OCI-M2 (cell line): ENCODE data around the gene AGO4.
A peak's percentile ranks its signal among the peaks of the same experiment; 100 is the strongest.
"Not testable (repeated sequence)": the region's sequence is repeated elsewhere in the genome, so short reads cannot be mapped to it uniquely, and the experiment has no call there.

Experiments
- DNase-seq: peaks from one replicate; lab custom pipeline; 2025; ENCODE audit not compliant: unreplicated experiment; lab: John Stamatoyannopoulos, UW

The AGO4 gene

DNA sequence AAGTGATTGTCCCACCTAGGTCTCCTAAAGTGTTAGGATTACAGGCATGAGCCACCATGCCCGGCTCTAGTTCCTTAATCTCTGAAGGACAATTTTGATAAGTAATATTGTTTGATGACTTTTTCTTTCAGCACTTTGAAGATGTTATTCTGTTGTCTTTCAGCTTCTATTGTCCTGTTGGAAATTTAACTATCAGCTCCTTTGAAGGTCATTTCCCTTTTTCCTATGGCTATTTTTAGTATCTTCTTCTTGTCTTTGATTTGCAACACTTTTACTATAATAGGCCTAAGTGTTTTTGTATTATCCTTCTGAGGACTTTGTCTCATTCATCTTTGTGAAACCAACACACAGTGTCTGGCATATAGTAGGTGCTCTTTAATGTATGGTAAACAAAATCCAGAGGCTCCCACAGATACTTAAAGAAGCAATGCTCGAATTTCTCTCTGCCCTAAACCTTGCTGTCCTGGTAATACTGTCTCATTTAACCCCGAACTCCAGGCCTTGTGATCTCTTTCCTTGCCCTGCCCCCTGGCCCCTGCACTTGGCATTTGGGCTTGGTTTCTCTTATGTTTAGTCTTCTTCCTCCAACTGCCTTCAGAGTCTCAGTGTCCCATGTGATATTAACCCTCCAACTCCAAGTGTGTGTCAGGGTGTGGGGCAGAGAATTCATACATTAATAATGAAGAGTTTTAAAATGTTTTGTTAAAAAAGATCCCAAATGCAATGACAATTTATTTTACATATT lies 56.2 kb downstream of the AGO4 start:
- no peak for DNase-seq

DNA sequence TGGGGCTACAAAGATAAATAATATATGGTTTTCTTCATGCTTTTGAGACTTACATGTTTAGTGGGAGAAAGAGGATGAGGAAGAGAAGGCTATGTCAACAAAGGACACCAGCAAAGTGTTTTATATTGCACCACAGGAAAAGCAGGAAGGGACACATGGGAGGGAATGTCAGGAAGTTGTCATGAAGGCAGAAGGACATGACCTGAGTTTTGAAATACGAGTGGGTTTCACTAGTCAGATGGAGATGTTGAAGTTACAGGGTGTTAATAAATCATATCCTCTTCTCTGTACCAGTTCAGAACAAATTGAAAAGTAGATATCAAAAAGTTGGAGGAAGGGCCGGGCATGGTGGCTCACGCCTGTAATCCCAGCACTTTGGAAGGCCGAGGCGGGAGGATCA lies 57.0 kb downstream of the AGO4 start:
- DNase-seq: no peak

DNA sequence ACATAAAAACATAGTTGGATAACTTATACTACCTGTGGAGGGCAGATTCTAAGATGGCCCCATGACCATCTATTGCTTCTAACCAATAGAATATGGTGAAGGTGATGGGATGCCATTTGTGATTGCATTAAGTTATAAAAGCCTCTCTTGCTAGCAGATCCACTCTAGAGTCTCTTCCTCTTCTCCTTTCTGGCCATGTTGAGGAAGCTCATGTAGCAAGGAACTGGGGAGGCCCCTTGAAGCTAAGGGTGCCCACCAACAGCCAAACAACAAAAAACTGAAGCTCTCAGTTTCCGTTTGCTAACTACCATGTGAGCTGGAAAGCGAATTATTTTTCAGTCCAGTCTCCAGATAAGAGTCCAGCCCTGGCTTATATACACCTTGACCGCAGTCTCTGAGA lies 59.2 kb downstream of the AGO4 start:
- DNase-seq: no peak

DNA sequence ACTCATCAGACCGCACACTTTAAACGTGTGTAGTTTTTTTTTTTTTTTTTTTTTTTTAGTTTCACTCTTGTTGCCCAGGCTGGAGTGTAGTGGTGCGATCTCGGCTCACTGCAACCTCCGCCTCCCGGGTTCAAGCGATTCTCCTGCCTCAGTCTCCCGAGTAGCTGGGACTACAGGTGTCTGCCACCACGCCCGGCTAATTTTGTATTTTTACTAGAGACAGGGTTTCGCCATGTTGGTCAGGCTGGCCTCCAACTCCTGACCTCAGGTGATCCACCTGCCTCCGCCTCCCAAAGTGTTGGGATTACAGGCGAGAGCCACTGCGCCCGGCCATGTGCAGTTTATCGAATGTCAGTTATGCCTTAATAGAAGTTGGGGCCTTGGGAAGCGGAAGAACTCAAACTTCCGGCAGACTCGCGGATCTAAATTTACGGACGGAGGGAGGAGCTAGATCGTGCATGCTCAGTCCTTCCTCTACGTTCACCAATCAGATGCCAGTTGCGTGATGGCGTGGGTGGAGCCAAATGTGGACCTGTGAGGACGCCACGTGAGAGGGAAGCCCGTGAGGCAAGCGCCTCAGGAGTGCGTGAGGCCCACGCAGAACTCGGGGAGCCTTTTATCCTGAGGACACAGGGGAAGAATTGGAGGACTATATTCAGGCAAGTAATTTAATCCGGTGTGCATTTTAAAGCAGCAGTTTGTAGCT lies 61.6 kb downstream of the AGO4 start:
- not testable (repeated sequence) for DNase-seq

DNA sequence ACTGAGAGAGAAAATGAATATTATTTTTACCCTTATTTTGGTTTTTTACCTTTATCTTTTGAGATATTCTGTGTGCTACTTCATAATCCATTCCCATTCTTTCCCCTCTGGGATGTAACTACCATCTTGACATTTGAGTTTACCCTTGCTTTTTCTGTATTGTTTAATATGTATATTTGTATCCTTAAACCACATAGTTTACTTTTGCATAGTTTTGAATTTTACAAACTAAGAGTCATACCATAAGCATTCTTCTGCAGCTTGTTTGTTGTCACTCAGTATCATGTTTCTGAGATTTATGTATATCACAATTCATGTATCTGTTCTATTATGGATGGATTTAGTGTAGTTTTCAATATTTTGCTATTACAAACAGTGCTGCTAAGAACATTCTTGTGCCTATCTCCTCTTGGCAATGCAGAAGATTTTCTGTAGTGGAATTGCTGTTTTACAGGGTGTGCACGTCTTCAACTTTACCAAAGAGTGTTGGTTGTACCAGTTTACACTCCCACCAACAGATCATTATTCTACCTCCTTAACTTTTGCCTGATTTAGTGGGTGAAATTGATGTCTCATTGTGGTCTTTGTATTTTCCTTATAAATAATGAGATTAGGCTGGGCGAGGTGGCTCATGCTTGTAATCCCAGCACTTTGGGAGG lies 63.0 kb downstream of the AGO4 start:
- no peak for DNase-seq

DNA sequence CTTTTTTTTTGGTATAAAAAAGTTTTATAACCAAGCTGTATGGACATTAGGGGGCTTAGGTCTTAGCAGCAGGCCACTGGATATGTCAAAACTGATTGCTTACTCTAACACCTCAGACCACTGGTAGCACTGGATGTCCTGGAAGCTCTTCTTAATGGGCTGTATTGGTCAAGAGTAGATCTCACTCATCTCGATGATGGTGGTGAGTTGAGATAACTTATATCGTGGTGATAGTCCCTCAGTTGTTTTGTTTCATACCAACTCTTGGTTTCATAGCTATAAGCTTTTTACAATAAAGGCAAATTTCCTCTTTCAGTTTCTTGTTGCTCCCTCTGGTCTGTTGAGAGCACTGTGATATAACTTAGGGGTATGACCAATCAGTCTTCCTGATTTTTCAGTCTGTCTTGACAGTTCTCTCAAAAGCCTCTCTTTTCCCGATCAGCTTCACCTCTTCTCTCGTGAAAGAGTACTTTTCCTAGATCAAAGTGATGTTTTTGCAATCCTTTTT lies 65.5 kb downstream of the AGO4 start:
- no peak for DNase-seq

DNA sequence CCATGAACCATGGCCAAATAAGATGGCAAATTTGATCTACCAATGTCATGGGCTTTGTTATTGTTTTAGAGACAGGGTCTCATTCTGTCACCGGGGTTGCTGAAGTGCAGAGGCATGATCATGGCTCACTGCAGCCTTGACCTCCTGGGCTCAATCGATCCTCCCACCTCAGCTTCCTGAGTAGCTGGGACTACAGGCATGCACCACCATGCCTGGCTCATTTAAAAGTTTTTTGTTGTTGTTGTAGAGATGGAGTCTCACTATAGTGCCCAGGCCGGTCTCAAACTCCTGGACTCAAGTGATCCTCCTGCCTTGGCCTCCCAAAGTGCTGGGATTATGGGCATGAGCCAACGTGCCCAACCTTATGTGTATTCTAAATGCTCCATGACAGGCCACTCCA lies 66.3 kb downstream of the AGO4 start:
- not testable (repeated sequence) for DNase-seq

DNA sequence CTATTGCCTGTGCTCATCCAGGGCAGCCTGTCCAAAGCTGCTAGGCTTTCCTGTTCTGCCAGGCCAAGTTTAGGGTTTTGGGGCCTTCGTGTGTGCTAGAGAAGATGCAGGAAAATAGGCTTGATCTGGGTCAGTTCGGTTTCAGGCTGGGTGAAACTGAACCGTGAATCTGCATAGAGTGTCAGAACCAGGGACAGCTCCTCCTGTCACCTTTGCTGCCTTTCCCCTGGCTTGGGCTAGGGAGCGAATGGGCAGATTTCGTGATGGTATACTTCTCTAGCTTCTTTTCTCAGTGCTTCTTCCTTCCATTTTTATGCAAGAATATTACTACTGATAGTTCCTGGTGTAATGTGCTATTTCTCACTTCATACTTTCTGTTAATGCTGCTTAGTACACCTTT lies 69.2 kb downstream of the AGO4 start:
- no peak for DNase-seq

DNA sequence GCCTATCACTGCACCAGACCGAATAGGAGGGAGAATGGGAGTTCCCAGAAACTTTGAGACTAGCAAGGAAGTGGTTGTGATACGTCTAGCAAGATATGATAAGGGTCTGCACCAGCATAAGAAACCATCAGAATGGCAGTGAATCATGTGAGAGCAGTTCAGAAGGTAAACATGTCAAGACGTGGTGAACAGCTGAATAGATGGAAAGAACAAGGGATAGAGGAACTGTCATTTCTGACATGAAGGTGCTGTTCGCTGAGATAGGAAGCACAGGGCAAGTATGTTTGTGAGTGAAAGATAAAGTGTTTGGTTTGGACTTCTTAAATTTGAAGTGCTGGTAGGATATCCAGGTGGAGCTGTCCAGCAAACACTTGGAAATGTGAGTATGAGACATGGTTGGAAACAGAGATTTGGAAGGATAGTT lies 74.0 kb downstream of the AGO4 start:
- peak; percentile 43 for DNase-seq

DNA sequence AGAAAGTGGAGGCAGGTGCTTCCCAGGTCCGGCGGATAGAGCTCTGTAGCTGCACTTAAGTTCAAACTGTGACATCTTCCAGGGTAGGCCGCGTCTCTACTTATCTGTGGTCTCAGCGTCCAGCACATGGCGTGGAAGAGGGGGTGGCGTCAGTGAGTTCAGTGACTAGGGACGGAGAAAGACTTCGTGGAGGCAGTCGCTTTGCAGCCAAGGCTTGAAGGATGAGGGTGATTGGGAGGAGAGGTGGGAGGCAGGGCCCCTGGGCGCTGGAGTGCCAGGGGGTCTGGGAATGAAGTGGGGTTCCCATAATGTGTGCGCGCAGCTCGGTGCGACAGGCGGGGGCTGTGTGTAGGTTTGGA lies 74.7 kb downstream of the AGO4 start:
- no peak for DNase-seq

DNA sequence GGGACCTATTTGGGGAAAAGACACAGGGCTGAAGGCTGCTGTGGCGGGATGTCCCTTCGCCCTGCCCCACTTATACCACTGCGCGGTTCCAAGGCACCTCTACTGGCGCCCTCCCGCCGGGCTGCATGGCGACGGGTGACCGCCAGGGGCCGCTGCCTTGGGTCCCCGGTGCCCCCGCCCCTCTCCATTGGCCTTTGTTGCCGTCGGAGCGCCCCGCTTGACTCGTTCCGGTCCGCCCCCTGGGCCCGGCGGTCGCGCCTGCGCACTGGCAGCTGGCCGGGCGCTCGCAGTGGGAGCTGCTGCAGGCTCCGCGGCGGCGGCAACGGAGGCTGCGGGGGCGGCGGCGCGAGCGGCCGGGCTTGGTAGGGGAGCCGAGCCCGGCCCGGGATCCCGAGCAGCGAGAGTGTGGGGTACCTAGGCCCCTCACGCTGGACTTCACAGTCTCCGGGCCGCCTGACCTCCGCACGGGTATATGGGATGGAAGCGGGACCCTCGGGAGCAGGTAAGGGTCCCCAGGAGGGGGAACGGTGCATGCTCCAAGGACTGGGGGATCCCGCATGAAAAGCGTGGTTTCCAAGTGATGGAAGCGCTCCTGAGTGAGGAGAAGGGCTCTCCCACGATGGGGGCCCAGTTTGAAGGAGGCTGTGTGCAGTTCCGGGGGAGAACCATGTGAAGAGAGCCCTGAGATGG lies 75.3 kb downstream of the AGO4 start, which contains the start of gene AGO1:
AGO1 (plus strand) TSS at position 265 of the 690 bp plus-strand sequence; CDS start at position 478, 213 bp downstream.
- peak; percentile 59 for DNase-seq

DNA sequence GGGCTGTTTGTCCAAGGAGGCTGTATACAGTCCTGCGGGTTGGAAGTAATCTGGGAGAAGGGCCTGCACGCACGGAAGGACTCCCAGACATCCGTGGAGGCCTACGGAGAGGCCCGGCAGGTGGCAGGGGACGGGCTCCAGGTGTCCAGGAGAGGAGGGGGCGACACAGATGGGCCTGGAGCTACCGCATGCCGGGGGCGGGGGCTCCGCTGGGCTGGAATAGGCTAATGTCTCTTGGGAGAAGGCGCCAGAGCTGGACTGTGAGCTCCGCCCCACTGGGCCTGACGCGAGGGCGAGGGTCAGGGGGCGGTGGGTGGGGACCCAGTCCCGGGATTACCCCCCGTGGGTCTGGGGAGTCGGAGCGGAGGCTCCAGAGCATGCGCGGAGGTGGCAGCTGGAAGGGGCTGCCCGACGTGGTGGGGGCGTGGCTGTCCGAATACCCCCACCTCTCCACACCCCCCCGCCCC lies 75.9 kb downstream of the AGO4 start:
- no peak for DNase-seq

DNA sequence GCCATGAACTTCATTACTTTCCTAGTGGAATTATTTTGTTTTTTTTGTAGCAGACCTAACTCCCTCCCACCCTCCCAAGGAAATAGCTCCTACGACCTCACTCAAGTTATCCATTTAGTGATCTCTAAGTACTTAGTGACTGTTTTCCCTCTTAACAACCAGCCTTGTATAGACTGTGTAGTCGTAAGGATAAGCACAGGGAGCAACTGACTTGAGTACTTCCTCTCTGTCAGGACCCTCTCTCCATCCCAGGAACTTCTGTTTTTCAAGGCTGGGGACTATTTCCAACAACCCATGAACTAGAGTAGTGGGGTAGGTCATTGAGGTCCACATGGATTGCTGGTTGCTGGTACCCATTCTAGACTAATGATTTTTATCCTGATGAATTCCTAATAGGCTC lies 77.1 kb downstream of the AGO4 start:
- DNase-seq: no peak

DNA sequence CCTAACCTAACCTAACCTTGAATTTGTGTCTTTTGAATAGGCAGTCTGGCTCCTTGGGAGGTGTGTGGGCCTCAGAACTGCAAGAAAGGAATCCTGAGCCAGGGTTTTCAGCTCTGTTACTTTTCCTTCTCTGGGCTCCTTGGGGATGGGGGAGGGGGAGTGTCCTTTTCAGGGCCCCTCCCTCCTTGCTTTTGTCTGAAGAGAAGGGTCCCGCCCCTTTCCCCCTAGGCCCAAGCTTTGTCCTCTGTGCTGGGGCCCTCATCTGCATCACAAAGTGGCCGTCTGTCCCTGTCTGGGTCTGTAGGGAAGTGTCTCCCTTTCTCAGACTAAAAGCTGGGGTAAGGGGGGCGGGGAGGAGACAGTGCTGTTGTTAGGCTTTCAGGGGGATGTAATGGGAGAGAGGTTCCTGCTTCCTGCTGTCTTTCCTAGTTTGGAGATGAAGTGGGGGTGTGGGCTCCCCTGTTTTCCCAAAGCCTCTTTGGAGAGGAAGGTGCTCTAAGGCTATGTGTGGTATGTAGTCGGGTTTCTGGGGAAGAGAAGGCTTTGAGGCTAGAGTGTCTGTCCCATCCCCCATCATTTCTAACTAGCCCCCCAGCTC lies 78.2 kb downstream of the AGO4 start:
- DNase-seq: no peak

DNA sequence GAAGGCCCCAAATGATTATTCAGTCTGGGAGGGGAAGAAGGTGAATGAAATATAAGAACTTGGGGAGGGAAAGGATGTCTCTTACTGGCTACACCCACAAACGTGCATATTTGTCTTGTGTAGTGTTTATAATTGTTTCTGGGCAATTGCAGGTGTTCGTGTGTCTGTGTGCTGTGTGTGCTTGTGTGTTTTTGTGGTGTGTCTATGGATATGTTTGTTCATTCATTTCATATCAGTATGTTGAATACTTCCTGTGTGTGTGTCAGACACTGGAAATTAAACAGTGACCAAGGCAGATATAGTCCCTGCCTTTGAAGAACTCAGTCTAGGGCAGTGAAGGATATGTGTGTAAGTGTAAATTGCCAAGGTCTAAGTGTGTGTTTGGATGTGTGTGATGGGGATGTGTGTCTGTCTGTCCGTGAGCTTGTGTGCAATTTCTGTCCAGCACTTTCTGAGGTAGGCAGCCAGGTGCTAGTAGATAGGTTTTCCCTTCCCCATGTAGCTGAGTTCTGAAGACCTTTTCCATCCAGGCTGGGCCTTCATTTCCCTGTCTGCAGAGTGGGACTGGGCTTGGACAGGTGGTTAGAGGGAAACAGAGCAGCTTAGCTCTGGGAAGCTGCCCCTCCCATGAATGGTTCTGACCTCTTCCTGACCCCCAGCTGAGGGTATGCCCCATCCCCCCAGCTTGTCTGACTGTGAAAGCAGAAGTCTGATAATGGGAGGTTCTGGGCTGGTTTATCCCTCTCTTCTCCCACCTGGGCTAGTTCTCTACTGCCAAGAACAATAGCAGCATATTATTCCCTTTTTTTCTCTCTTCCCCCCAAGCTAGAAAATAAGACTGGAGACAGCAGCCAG lies 79.0 kb downstream of the AGO4 start:
- DNase-seq: no peak

DNA sequence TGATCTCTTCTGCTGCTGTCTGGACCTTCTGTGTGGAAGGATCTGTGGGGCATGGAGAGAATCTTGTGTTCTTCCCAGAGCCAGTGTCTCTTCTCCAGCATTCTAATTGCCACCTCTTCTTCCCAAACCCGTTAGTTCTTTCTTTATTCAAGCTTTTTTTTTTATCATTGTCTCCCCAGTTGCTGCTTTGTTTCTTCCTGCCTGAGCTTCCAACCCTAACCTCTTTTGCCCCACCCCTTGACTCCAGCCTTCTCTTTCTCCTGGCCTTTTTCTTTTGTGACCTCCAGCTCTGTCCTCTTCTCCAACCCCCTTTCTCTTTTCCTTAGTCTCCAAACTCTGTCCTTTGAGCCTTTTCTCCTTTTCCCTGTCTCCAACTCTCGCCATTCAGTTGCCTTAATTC lies 79.7 kb downstream of the AGO4 start:
- no peak for DNase-seq

DNA sequence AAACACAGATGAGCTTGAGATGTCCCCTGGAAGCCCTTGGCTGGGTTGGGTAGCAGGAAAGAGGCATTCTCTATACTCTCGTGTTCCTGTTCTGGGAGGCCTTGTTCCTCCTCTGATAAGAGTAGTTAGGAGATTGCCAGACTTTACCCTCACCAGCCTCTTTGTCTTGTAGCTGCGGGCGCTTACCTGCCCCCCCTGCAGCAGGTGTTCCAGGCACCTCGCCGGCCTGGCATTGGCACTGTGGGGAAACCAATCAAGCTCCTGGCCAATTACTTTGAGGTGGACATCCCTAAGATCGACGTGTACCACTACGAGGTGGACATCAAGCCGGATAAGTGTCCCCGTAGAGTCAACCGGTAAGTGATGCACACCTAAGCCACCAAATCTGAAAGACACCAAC lies 80.4 kb downstream of the AGO4 start:
- DNase-seq: no peak

DNA sequence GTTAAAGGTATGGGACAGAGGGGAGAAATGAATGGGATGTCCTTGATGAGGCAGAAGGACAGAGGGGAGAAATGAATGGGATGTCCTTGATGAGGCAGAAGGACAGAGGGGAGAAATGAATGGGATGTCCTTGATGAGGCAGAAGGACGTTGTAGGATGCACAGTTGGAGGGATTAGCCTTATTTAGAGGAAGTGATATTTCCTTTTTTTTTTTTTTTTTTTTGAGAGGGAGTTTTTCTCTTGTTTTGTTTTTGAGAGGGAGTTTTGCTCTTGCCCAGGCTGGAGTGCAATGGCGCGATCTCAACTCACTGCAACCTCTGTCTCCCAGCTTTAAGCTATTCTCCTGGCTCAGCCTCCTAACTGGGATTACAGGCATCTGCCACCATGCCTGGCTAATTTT lies 81.2 kb downstream of the AGO4 start:
- not testable (repeated sequence) for DNase-seq

DNA sequence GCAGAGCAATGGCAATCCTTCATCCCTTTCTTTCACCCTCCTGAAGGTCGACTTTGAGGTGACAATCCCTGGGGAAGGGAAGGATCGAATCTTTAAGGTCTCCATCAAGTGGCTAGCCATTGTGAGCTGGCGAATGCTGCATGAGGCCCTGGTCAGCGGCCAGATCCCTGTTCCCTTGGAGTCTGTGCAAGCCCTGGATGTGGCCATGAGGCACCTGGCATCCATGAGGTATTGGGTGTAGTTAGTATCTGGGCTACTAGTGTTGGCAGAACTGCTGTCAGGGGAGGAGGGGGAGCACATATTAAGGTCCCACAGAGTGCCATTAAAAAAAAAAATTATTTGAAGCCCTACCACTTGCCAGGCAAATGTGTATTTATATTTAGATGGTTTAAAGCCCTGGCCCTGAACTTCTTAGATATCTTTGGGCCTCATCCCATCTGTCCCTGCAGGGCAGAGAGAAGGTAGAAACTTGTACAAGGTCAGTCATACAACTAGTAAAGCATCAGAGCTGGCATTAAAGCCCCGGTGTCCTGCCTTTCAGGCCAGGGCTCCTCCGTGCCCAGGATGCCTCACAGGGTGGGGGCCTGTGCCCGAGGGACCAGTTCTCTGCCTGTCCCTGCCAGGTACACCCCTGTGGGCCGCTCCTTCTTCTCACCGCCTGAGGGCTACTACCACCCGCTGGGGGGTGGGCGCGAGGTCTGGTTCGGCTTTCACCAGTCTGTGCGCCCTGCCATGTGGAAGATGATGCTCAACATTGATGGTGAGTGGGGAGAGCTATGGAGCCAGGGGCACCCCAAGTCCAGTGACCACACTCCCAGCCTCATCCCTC lies 85.4 kb downstream of the AGO4 start:
- DNase-seq: no peak
